DMS 273 treated with DMSO at 0.1 percent for 48 hours (cell line): ENCODE results near the gene ADGRF4.
A peak's percentile ranks its signal among the peaks of the same experiment; 100 is the strongest.

Source experiments
- DNase-seq: peaks from one replicate; lab custom pipeline; 2025; lab: John Stamatoyannopoulos, UW

ADGRF4 gene

GRCh38 chr6:47698342-47698787 lies at the start of gene ADGRF4:
TSS of gene ADGRF4 (plus strand) at chr6:47698580. CDS start at chr6:47707246, 8,666 bp downstream.
- DNase-seq, result no peak

- no peak for DNase-seq
Measured at GRCh38 chr6:47650553-47651432, 47.6 kb upstream of the ADGRF4 start.

GRCh38 chr6:47651505-47651944 lies 46.9 kb upstream of the ADGRF4 start:
- DNase-seq, result no peak

GRCh38 chr6:47653706-47654105 lies 44.7 kb upstream of the ADGRF4 start:
- no peak for DNase-seq

- DNase-seq, result no peak
Measured at GRCh38 chr6:47654255-47654654, 44.1 kb upstream of the ADGRF4 start.

- DNase-seq, result no peak
Measured at GRCh38 chr6:47655719-47656595, 42.4 kb upstream of the ADGRF4 start.

- DNase-seq, result no peak
Measured at GRCh38 chr6:47661960-47662359, 36.4 kb upstream of the ADGRF4 start.

GRCh38 chr6:47663462-47664216 lies 34.7 kb upstream of the ADGRF4 start:
- no peak for DNase-seq

- no peak for DNase-seq
Measured at GRCh38 chr6:47665112-47665511, 33.3 kb upstream of the ADGRF4 start.

GRCh38 chr6:47669684-47670513 lies 28.5 kb upstream of the ADGRF4 start:
- DNase-seq, result peak; percentile 76

- no peak for DNase-seq
Measured at GRCh38 chr6:47670851-47671250, 27.5 kb upstream of the ADGRF4 start.

- DNase-seq, result no peak
Measured at GRCh38 chr6:47671777-47672176, 26.6 kb upstream of the ADGRF4 start.

- DNase-seq, result no peak
Measured at GRCh38 chr6:47672816-47673215, 25.6 kb upstream of the ADGRF4 start.

GRCh38 chr6:47674673-47675072 lies 23.7 kb upstream of the ADGRF4 start:
- DNase-seq, result no peak

- DNase-seq, result no peak
Measured at GRCh38 chr6:47677381-47678100, 20.8 kb upstream of the ADGRF4 start.

GRCh38 chr6:47678739-47679138 lies 19.6 kb upstream of the ADGRF4 start:
- no peak for DNase-seq

GRCh38 chr6:47679322-47679906 lies 19.0 kb upstream of the ADGRF4 start:
- no peak for DNase-seq

- DNase-seq, result no peak
Measured at GRCh38 chr6:47680051-47680450, 18.3 kb upstream of the ADGRF4 start.

- no peak for DNase-seq
Measured at GRCh38 chr6:47680724-47681123, 17.7 kb upstream of the ADGRF4 start.
